GM03348 (cell line): ENCODE measurements around the gene TRIM43.
"Not testable (repeated sequence)": the region's sequence is repeated elsewhere in the genome, so short reads cannot be mapped to it uniquely, and the experiment has no call there.

Experiments
- DNase-seq: peaks from one replicate; pipeline ENCODE4 v3.0.0; 2012; ENCODE audit warnings: low spot score

Gene TRIM43

GRCh38 chr2:95591701-95592100 is at the start of gene TRIM43:
Gene TRIM43 (plus strand): TSS chr2:95592001. CDS start chr2:95594024, 2,023 bp downstream.
- DNase-seq: not testable (repeated sequence)

- no peak for DNase-seq
Measured at GRCh38 chr2:95551055-95551568, 40.7 kb upstream of the TRIM43 start.

- DNase-seq: peak; percentile 5
Measured at GRCh38 chr2:95552911-95553310, 38.9 kb upstream of the TRIM43 start.

- no peak for DNase-seq
Measured at GRCh38 chr2:95569170-95569569, 22.6 kb upstream of the TRIM43 start.

- DNase-seq: no peak
Measured at GRCh38 chr2:95573866-95574265, 17.9 kb upstream of the TRIM43 start.

GRCh38 chr2:95574506-95574905 is 17.3 kb upstream of the TRIM43 start:
- DNase-seq: no peak

GRCh38 chr2:95575857-95576256 is 15.9 kb upstream of the TRIM43 start:
- no peak for DNase-seq

- no peak for DNase-seq
Measured at GRCh38 chr2:95578539-95578938, 13.3 kb upstream of the TRIM43 start.

GRCh38 chr2:95583545-95583944 is 8.3 kb upstream of the TRIM43 start:
- not testable (repeated sequence) for DNase-seq

GRCh38 chr2:95584321-95584720 is 7.5 kb upstream of the TRIM43 start:
- not testable (repeated sequence) for DNase-seq

- DNase-seq: not testable (repeated sequence)
Measured at GRCh38 chr2:95589777-95590536, 1.8 kb upstream of the TRIM43 start.

- DNase-seq: not testable (repeated sequence)
Measured at GRCh38 chr2:95592973-95593372, 1.2 kb downstream of the TRIM43 start.

GRCh38 chr2:95595012-95595411 is 3.2 kb downstream of the TRIM43 start:
- not testable (repeated sequence) for DNase-seq

- not testable (repeated sequence) for DNase-seq
Measured at GRCh38 chr2:95601301-95601700, 9.5 kb downstream of the TRIM43 start.

- not testable (repeated sequence) for DNase-seq
Measured at GRCh38 chr2:95602146-95602545, 10.3 kb downstream of the TRIM43 start.

- DNase-seq: not testable (repeated sequence)
Measured at GRCh38 chr2:95608356-95608755, 16.6 kb downstream of the TRIM43 start.

- DNase-seq: not testable (repeated sequence)
Measured at GRCh38 chr2:95609764-95610163, 18.0 kb downstream of the TRIM43 start.

GRCh38 chr2:95613048-95613447 is 21.2 kb downstream of the TRIM43 start:
- DNase-seq: not testable (repeated sequence)

- DNase-seq: not testable (repeated sequence)
Measured at GRCh38 chr2:95622728-95623127, 30.9 kb downstream of the TRIM43 start.

GRCh38 chr2:95630987-95631386 is 39.2 kb downstream of the TRIM43 start:
- DNase-seq: not testable (repeated sequence)

- not testable (repeated sequence) for DNase-seq
Measured at GRCh38 chr2:95633626-95634259, 41.9 kb downstream of the TRIM43 start.

GRCh38 chr2:95640515-95641288 is 48.9 kb downstream of the TRIM43 start:
- DNase-seq: not testable (repeated sequence)

GRCh38 chr2:95641289-95641575 is 49.4 kb downstream of the TRIM43 start:
- DNase-seq: not testable (repeated sequence)
